ENCODE data around the gene GAREM1. TPM values are rescaled to one million over a fixed set of nuclear protein-coding genes. Genes with fewer than 3 reads are reported as not detected.

GAREM1 gene
- total and polyA plus RNA-seq, 2 donors (not counting 3 experiments of a cell fraction or from before 2014, with no cell fraction given) = 0.69 to 1.0 TPM

- no peaks in the 10 kb centered on the region for H3K9me1 ChIP-seq (replicated peaks; ENCODE audit: control insufficient read depth, extremely low read depth, insufficient read depth, low read length)
- TF ChIP-seq MYC (IDR thresholded peaks at IDR 0.05; ENCODE audit: low read depth, low read length) (no peak), GATA2 (IDR thresholded peaks at IDR 0.05; ENCODE audit: insufficient read depth, insufficient read length, low read depth, low read length) (no peak), MAX (IDR thresholded peaks at IDR 0.05; ENCODE audit: insufficient read depth, insufficient read length) (no peak), POLR2AphosphoS5 (IDR thresholded peaks at IDR 0.05; ENCODE audit: insufficient read depth, low read depth, low read length) (no peak), EZH2 (IDR thresholded peaks at IDR 0.05; ENCODE audit: borderline replicate concordance, low read depth, low read length, severe bottlenecking) (no peak), FOS (IDR thresholded peaks at IDR 0.05; ENCODE audit: borderline replicate concordance, insufficient read depth, low read length) (no peak)
- no peaks in the 10 kb centered on the region for H3K36me3 ChIP-seq (ENCODE audit: control insufficient read depth in 2 of 2, extremely low read depth in 1 of 2, insufficient read depth in 2 of 2, low read length in 2 of 2)
- H3K27me3 ChIP-seq (ENCODE audit: control insufficient read depth in 2 of 2, insufficient read depth in 2 of 2, low read length in 2 of 2) = peaks cover 0 to 6% of the 10 kb centered on the region in 2 experiments
- no peaks in the 10 kb centered on the region for H4K20me1 ChIP-seq (replicated peaks; ENCODE audit: control insufficient read depth, extremely low read depth, insufficient read depth, low read length)
- no peak overlapping the region for H2AFZ ChIP-seq (ENCODE audit: low read depth, low read length)
- FAIRE-seq (no peak), DNase-seq (ENCODE audit: low read depth, low spot score) (no peak)
- no peak overlapping the region for H3K9ac ChIP-seq (replicated peaks; ENCODE audit: extremely low read depth, insufficient read depth, low read length)
- no peak overlapping the region for H3K4me2 ChIP-seq (ENCODE audit: insufficient read depth, low read length)
- H3K79me2 ChIP-seq (ENCODE audit: control insufficient read depth, insufficient read depth, low read length) = no peaks in the 10 kb centered on the region
- POLR2A ChIA-PET = no interaction called here
- BruUV-seq (replicated peaks) = no TSS peak
- H3K4me1 ChIP-seq (ENCODE audit: control insufficient read depth, extremely low read depth, insufficient read depth, low read length) = no peaks in the 10 kb centered on the region
- H3K4me3 ChIP-seq (replicated peaks in 1 of 3; ENCODE audit: insufficient read depth in 1 of 3, low read depth in 1 of 3, low read length in 3 of 3) = no peak overlapping the region
- dilution Hi-C loops (cut with MboI; ENCODE audit: extremely low pct_ligation_motif_present, low sequenced_read_pairs) (no loop called here), intact Hi-C loops (cut with micrococcal nuclease) (no loop called here)
- no peaks in the 10 kb centered on the region for H3K9me3 ChIP-seq (replicated peaks; ENCODE audit: control insufficient read depth, insufficient read depth, low read length)
- no peak overlapping the region for H3K27ac ChIP-seq (ENCODE audit: insufficient read depth, low read depth, low read length)
- CTCF ChIA-PET = no interaction called here
Measured at GRCh38 chr18:32459361-32460101, 11.2 kb downstream of the GAREM1 start.

- no peaks in the 10 kb centered on the region for H3K36me3 ChIP-seq (ENCODE audit: control insufficient read depth in 2 of 2, extremely low read depth in 1 of 2, insufficient read depth in 2 of 2, low read length in 2 of 2)
- dilution Hi-C loops (cut with MboI; ENCODE audit: extremely low pct_ligation_motif_present, low sequenced_read_pairs) = no loop called here
- DNase-seq (ENCODE audit: low read depth, low spot score) = no peak
Measured at GRCh38 chr18:32455361-32455760, 15.3 kb downstream of the GAREM1 start.

More at GRCh38 chr18:32455361-32455760, 15.3 kb downstream of the GAREM1 start:
- ChIA-PET POLR2A (no interaction called here), CTCF (no interaction called here)
- no peaks in the 10 kb centered on the region for H3K9me3 ChIP-seq (replicated peaks; ENCODE audit: control insufficient read depth, insufficient read depth, low read length)
- no peaks in the 10 kb centered on the region for H3K4me1 ChIP-seq (ENCODE audit: control insufficient read depth, extremely low read depth, insufficient read depth, low read length)
- intact Hi-C loops (cut with micrococcal nuclease) = no loop called here
- H3K79me2 ChIP-seq (ENCODE audit: control insufficient read depth, insufficient read depth, low read length) = no peaks in the 10 kb centered on the region
- no peak overlapping the region for H3K4me3 ChIP-seq (replicated peaks in 1 of 3; ENCODE audit: insufficient read depth in 1 of 3, low read depth in 1 of 3, low read length in 3 of 3)
- FAIRE-seq = no peak
- H3K4me2 ChIP-seq (ENCODE audit: insufficient read depth, low read length) = no peak overlapping the region
- BruUV-seq (replicated peaks) = no TSS peak
- TF ChIP-seq CTCF (IDR thresholded peaks at IDR 0.05; ENCODE audit: extremely low read depth in 1 of 2, insufficient read depth in 1 of 2, low read depth in 1 of 2, low read length in 2 of 2) (no peak), JUN (IDR thresholded peaks at IDR 0.05; ENCODE audit: borderline replicate concordance, insufficient read depth, insufficient read length, low read depth) (no peak), MAX (IDR thresholded peaks at IDR 0.05; ENCODE audit: insufficient read depth, insufficient read length) (no peak), EZH2 (IDR thresholded peaks at IDR 0.05; ENCODE audit: borderline replicate concordance, low read depth, low read length, severe bottlenecking) (no peak), MYC (IDR thresholded peaks at IDR 0.05; ENCODE audit: low read depth, low read length) (no peak), POLR2A (IDR thresholded peaks at IDR 0.05; ENCODE audit: low read depth, low read length) (no peak), POLR2AphosphoS5 (IDR thresholded peaks at IDR 0.05; ENCODE audit: insufficient read depth, low read depth, low read length) (no peak), FOS (IDR thresholded peaks at IDR 0.05; ENCODE audit: borderline replicate concordance, insufficient read depth, low read length) (no peak), GATA2 (IDR thresholded peaks at IDR 0.05; ENCODE audit: insufficient read depth, insufficient read length, low read depth, low read length) (no peak)
- no peak overlapping the region for H3K9ac ChIP-seq (replicated peaks; ENCODE audit: extremely low read depth, insufficient read depth, low read length)
- peaks cover 0 to 5% of the 10 kb centered on the region in 2 experiments for H3K27me3 ChIP-seq (ENCODE audit: control insufficient read depth in 2 of 2, insufficient read depth in 2 of 2, low read length in 2 of 2)
- no peak overlapping the region for H2AFZ ChIP-seq (ENCODE audit: low read depth, low read length)
- H4K20me1 ChIP-seq (replicated peaks; ENCODE audit: control insufficient read depth, extremely low read depth, insufficient read depth, low read length) = no peaks in the 10 kb centered on the region
- H3K9me1 ChIP-seq (replicated peaks; ENCODE audit: control insufficient read depth, extremely low read depth, insufficient read depth, low read length) = no peaks in the 10 kb centered on the region
- no peak overlapping the region for H3K27ac ChIP-seq (ENCODE audit: insufficient read depth, low read depth, low read length)

All from endothelial cell of umbilical vein (primary cell).